Measurements from ENCODE around the gene MYOCD. TPM values are rescaled to one million over a fixed set of nuclear protein-coding genes. Genes with fewer than 3 reads are reported as not detected.

Gene MYOCD
- total and polyA plus RNA-seq, 4 donors: 0.05 to 0.59 (median 0.23) TPM

GRCh38 chr17:12794919-12795532 lies 129.3 kb downstream of the MYOCD start:
- TF ChIP-seq TAF1 (conservative IDR thresholded peaks at IDR 0.05) (no peak), FOXA2 (IDR thresholded peaks at IDR 0.05) (no peak), YY1 (IDR thresholded peaks at IDR 0.05) (no peak), CTCF (IDR thresholded peaks at IDR 0.05; ENCODE audit: low read depth, low read length, missing input control) (no peak), HNF4A (conservative IDR thresholded peaks at IDR 0.05) (no peak), SP1 (IDR thresholded peaks at IDR 0.05) (no peak), RAD21 (IDR thresholded peaks at IDR 0.05) (no peak), MAX (IDR thresholded peaks at IDR 0.05) (no peak), EGR1 (IDR thresholded peaks at IDR 0.05; ENCODE audit: low read depth in 2 of 2) (no peak), GABPA (IDR thresholded peaks at IDR 0.05 in 1 of 2, conservative IDR thresholded peaks at IDR 0.05 in 1 of 2) (no peak), REST (IDR thresholded peaks at IDR 0.05) (no peak), FOXA1 (IDR thresholded peaks at IDR 0.05) (no peak), ZBTB33 (IDR thresholded peaks at IDR 0.05) (no peak), HNF4G (IDR thresholded peaks at IDR 0.05) (no peak), JUND (IDR thresholded peaks at IDR 0.05) (no peak), RXRA (IDR thresholded peaks at IDR 0.05) (no peak), ATF3 (IDR thresholded peaks at IDR 0.05) (no peak), NR2F2 (IDR thresholded peaks at IDR 0.05) (no peak)
- Histone ChIP-seq H3K27ac (ENCODE audit: low read depth in 1 of 2, low read length in 2 of 2) (no peak overlapping the region), H3K27me3 (ENCODE audit: control insufficient read depth in 4 of 4, insufficient read depth in 4 of 4, low read length in 3 of 4) (peaks cover 0 to 3% (median 0%) of the 10 kb centered on the region in 4 donors), H3K9me3 (ENCODE audit: control insufficient read depth in 4 of 4, low read length in 3 of 4) (no peaks in the 10 kb centered on the region), H3K4me3 (ENCODE audit: low read depth in 1 of 3, low read length in 3 of 3) (no peak overlapping the region), H3K4me1 (ENCODE audit: control insufficient read depth in 4 of 4, insufficient read depth in 4 of 4, low read length in 3 of 4) (peaks cover 0 to 4% (median 1%) of the 10 kb centered on the region in 4 donors), H3K36me3 (ENCODE audit: control insufficient read depth in 4 of 4, insufficient read depth in 3 of 4, low read depth in 1 of 4, low read length in 3 of 4) (no peaks in the 10 kb centered on the region), H3K9ac (ENCODE audit: low read depth in 1 of 2, low read length in 2 of 2) (no peak overlapping the region)
- 73% methylated on average over 6 of the region's 6 CpGs for WGBS
- no peak for DNase-seq (ENCODE audit: low spot score)
